Gastroesophageal sphincter (tissue), 3 donors: ENCODE results near the gene PRKG1.

Source experiments
- CTCF ChIP-seq, 4 experiments: fragments of 200-600 bp in 2 of 4; fragments of 450-650 bp in 2 of 4; sonication (generic) in 1 of 4; IDR thresholded peaks; one replicate each; pipeline ENCODE4 v1.5.1; 2017 to 2019; ENCODE audit warnings: antibody characterized with exemption in 4 of 4, mild to moderate bottlenecking in 2 of 4, moderate library complexity in 2 of 4
- POLR2A ChIP-seq, 2 donors: fragments of 450-650 bp; IDR thresholded peaks; one replicate each; pipeline ENCODE4 v1.6.1; 2017; ENCODE audit warnings: antibody characterized with exemption in 2 of 2, mild to moderate bottlenecking in 2 of 2, moderate library complexity in 1 of 2
- POLR2AphosphoS5 ChIP-seq: sonication (generic); formaldehyde crosslinking; IDR thresholded peaks from one replicate; pipeline ENCODE4 v1.6.1; 2017; ENCODE audit warnings: antibody characterized with exemption

- TF ChIP-seq CTCF (IDR thresholded peaks at IDR 0.05) (no peak), POLR2A (IDR thresholded peaks at IDR 0.05) (no peak), POLR2AphosphoS5 (no peak)
Observed at GRCh38 chr10:51170518-51171245, 96.4 kb downstream of the PRKG1 start.
